Tibial nerve (tissue), 4 donors: Measurements from ENCODE around the gene CLMN.

Source experiments
- EP300 ChIP-seq, 2 donors: sonication (generic); formaldehyde crosslinking; IDR thresholded peaks; one replicate each; pipeline ENCODE4 v1.6.1; 2017; ENCODE audit warnings: antibody characterized with exemption in 2 of 2, mild to moderate bottlenecking in 1 of 2
- POLR2A ChIP-seq, 2 donors: fragments of 450-650 bp; IDR thresholded peaks; one replicate each; pipeline ENCODE4 v1.6.1; 2017; ENCODE audit warnings: antibody characterized with exemption in 2 of 2, mild to moderate bottlenecking in 2 of 2, moderate library complexity in 2 of 2
- TF ChIP-seq, protein P1 (sequence below), 5 experiments: fragments of 200-600 bp in 3 of 5; fragments of 450-650 bp in 2 of 5; sonication (generic) in 3 of 5; IDR thresholded peaks; one replicate each; pipeline ENCODE4 v1.5.1; 2016 to 2019; ENCODE audit warnings: antibody characterized with exemption in 5 of 5, mild to moderate bottlenecking in 3 of 5, moderate library complexity in 2 of 5

DNA sequence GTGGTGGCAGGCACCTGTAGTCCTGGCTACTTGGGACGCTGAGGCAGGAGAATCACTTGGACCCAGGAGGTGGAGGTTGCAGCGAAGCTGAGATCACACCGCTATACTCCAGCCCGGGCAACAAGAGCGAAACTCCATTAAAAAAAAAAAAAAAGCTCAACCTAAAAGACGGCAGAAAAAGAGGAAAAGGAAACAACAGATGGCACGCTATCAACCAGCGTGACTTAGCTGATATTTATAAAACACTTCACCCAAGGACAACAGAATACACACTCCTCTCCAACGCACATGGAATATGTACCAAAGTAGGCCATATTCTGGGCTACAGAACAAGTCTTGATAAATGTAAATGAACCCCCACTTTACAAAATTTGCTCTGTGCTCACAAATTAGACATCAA lies 34.0 kb upstream of the CLMN start:
- no peak for TF ChIP-seq EP300 (IDR thresholded peaks at IDR 0.05)
- TF ChIP-seq, protein P1, sequence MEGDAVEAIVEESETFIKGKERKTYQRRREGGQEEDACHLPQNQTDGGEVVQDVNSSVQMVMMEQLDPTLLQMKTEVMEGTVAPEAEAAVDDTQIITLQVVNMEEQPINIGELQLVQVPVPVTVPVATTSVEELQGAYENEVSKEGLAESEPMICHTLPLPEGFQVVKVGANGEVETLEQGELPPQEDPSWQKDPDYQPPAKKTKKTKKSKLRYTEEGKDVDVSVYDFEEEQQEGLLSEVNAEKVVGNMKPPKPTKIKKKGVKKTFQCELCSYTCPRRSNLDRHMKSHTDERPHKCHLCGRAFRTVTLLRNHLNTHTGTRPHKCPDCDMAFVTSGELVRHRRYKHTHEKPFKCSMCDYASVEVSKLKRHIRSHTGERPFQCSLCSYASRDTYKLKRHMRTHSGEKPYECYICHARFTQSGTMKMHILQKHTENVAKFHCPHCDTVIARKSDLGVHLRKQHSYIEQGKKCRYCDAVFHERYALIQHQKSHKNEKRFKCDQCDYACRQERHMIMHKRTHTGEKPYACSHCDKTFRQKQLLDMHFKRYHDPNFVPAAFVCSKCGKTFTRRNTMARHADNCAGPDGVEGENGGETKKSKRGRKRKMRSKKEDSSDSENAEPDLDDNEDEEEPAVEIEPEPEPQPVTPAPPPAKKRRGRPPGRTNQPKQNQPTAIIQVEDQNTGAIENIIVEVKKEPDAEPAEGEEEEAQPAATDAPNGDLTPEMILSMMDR (IDR thresholded peaks at IDR 0.05): no peak
- no peak for TF ChIP-seq POLR2A (IDR thresholded peaks at IDR 0.05)
